ENCODE measurements around the gene CDKN1B.

The CDKN1B gene

GRCh38 chr12:12759234-12759915 lies 42.2 kb downstream of the CDKN1B start:
- DNase-seq (ENCODE audit: low read depth): no peak

GRCh38 chr12:12764824-12765223 lies 47.7 kb downstream of the CDKN1B start:
- DNase-seq (ENCODE audit: low read depth): no peak

- DNase-seq (ENCODE audit: low read depth): no peak
Measured at GRCh38 chr12:12770262-12770661, 53.1 kb downstream of the CDKN1B start.
